ENCODE data around the gene IGSF21. TPM values are rescaled to one million over a fixed set of nuclear protein-coding genes. Genes with fewer than 3 reads are reported as not detected.

The IGSF21 gene
- total RNA-seq, 1 donor from 2014 or later: not detected

DNA sequence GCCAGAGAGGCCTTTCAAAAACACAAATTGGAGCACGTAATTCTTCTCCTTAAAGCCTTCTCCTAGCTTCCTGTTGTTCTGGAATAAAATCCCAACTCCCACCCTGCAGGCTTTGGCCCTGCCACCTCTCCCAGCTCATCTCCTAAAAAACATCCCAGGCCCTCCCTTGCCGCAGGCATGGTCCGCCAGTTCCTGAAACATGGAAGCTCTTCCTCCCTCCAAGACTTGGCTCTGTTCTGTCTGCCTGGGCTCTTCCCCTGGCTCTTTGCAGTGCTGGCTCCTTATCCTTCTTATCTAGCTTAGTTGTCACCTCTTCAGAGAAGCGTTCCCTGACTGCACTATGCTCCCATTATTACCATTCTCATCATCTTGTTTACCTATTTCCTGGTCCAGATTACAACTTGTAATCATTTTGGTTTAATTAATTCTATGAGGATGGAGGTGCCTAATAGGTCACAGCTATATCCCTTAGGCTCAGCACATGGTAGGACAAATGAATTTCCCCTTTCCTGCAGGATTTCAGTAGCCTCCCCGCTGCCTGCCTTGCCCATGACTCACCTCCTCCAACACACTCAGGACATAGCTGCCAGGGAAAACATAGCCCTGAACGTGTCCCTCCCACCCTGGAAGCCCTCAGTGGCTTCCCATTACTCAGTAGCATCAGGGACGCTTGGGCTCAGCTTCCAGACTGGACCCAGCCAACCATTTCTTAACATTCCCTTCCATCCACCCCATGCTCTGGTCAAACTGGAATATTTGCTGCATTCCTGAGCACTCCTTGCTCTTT lies 15.7 kb upstream of the IGSF21 start:
- no peak overlapping the region for H3K4me3 ChIP-seq (ENCODE audit: low read depth, low read length)
- TF ChIP-seq, protein P1, sequence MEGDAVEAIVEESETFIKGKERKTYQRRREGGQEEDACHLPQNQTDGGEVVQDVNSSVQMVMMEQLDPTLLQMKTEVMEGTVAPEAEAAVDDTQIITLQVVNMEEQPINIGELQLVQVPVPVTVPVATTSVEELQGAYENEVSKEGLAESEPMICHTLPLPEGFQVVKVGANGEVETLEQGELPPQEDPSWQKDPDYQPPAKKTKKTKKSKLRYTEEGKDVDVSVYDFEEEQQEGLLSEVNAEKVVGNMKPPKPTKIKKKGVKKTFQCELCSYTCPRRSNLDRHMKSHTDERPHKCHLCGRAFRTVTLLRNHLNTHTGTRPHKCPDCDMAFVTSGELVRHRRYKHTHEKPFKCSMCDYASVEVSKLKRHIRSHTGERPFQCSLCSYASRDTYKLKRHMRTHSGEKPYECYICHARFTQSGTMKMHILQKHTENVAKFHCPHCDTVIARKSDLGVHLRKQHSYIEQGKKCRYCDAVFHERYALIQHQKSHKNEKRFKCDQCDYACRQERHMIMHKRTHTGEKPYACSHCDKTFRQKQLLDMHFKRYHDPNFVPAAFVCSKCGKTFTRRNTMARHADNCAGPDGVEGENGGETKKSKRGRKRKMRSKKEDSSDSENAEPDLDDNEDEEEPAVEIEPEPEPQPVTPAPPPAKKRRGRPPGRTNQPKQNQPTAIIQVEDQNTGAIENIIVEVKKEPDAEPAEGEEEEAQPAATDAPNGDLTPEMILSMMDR (IDR thresholded peaks at IDR 0.05; ENCODE audit: insufficient read depth, low read length, severe bottlenecking): no peak
- peak; percentile 15 for DNase-seq (ENCODE audit: low read depth)
- H3K27me3 ChIP-seq (ENCODE audit: control insufficient read depth, insufficient read depth, low read length): no peaks in the 10 kb centered on the region
- no peak for FAIRE-seq
- H3K36me3 ChIP-seq (ENCODE audit: control insufficient read depth, insufficient read depth, low read length): no peaks in the 10 kb centered on the region

DNA sequence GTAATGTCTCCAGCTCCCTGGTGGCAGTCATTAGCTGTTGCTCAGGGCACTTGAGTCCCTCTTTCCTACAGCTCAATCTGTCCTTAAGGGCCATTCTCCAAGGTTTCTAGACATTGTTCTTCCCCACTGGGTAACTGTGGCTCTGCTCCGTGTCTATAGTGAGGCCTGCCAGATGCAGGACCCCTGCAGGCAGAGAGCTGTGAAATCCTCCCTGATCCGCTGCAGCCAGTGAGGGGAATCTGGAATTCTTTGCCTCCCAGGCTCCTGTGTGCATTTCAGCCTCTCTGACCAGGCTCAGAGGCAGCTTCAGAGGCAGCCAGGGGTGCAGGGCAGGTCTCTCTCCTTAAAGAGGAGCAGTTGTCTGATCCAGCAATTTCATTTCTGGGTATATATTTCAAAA lies 14.4 kb upstream of the IGSF21 start:
- no peak overlapping the region for H3K4me3 ChIP-seq (ENCODE audit: low read depth, low read length)
- TF ChIP-seq, protein P1 (IDR thresholded peaks at IDR 0.05; ENCODE audit: insufficient read depth, low read length, severe bottlenecking): no peak
- H3K36me3 ChIP-seq (ENCODE audit: control insufficient read depth, insufficient read depth, low read length): no peaks in the 10 kb centered on the region
- FAIRE-seq: no peak
- no peaks in the 10 kb centered on the region for H3K27me3 ChIP-seq (ENCODE audit: control insufficient read depth, insufficient read depth, low read length)
- no peak for DNase-seq (ENCODE audit: low read depth)

DNA sequence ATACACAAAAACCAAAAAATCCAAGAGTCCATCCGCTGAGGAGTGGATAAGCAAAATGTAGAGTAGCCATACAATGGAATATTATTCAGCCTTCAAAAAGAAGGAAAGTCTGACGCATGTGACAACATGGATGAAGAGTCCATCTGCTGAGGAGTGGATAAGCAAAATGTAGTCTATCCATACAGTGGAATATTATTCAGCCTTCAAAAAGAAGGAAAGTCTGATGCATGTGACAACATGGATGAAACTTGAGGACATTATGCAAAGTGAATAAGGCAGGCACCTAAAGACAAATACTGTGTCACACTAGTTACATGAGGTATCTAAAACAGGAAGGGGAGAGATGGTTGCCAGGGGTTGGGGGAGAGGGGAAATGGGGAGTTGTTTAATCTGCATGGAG lies 14.0 kb upstream of the IGSF21 start:
- no peaks in the 10 kb centered on the region for H3K36me3 ChIP-seq (ENCODE audit: control insufficient read depth, insufficient read depth, low read length)
- no peak for DNase-seq (ENCODE audit: low read depth)
- FAIRE-seq: no peak
- TF ChIP-seq, protein P1 (IDR thresholded peaks at IDR 0.05; ENCODE audit: insufficient read depth, low read length, severe bottlenecking): no peak
- H3K4me3 ChIP-seq (ENCODE audit: low read depth, low read length): no peak overlapping the region
- H3K27me3 ChIP-seq (ENCODE audit: control insufficient read depth, insufficient read depth, low read length): no peaks in the 10 kb centered on the region

DNA sequence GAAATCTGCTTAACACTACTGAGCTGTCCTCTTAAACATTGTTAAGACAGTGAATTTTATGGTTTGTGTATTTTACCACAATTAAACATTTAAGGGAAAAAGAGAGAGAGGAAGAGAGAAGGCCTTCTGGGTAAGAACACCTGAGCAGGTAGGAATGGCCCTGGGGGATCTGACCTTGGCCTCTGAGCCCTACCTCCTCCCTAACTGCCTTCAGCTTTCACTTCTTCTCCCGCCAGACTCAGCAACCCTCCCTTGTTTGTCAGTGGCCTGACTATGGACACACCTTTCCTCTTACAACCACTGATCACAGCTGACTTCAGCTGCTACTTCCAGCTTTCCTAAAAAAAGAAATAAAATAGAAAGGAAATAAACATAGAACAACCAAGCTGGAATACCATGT lies 13.5 kb upstream of the IGSF21 start:
- TF ChIP-seq, protein P1 (IDR thresholded peaks at IDR 0.05; ENCODE audit: insufficient read depth, low read length, severe bottlenecking): no peak
- DNase-seq (ENCODE audit: low read depth) (no peak), FAIRE-seq (no peak)
- Histone ChIP-seq H3K27me3 (ENCODE audit: control insufficient read depth, insufficient read depth, low read length) (no peaks in the 10 kb centered on the region), H3K36me3 (ENCODE audit: control insufficient read depth, insufficient read depth, low read length) (no peaks in the 10 kb centered on the region), H3K4me3 (ENCODE audit: low read depth, low read length) (no peak overlapping the region)

DNA sequence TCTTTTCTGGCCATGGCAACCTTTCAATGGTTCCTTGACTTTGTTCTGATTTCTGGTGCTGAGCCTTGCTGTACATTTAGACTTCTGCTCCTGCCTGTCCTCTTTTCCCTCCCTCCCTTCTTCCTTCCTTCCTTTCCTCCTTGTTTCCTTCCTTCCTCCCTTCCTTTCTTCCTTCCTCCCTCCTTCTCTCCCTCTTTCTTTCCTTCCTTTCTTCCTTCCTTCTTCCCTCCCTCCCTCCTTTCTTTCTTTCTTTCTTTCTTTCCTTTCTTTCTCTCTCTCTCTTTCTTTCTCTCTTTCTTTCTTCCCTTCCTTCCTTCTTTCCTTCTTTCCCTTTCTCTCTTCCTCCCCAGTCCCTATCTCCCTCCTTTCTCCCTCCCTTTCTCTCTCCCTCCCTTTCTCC lies 10.4 kb upstream of the IGSF21 start:
- FAIRE-seq: no peak
- Histone ChIP-seq H3K4me3 (ENCODE audit: low read depth, low read length) (no peak overlapping the region), H3K36me3 (ENCODE audit: control insufficient read depth, insufficient read depth, low read length) (no peaks in the 10 kb centered on the region), H3K27me3 (ENCODE audit: control insufficient read depth, insufficient read depth, low read length) (no peaks in the 10 kb centered on the region)
- TF ChIP-seq, protein P1 (IDR thresholded peaks at IDR 0.05; ENCODE audit: insufficient read depth, low read length, severe bottlenecking): no peak
- DNase-seq (ENCODE audit: low read depth): no peak

DNA sequence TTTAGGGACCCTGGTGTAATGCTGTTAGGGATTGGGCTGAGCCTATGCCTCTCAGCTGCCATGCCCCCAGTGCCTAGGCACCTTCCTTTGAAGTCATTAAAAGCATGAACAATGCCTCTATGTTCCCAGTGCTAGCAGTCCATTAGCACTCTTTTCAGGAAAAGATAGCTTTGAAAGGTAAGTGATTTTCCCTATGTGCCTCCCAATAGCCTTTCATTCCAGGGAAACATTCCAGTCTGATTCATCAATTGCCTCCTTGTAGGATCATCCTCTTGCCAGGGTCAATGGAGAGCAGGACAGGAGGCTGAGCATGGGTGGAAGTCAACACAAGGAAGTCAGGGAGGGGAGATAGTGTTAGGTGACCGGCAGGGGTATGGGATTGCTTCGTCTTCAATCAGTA lies 8.6 kb upstream of the IGSF21 start:
- TF ChIP-seq, protein P1 (IDR thresholded peaks at IDR 0.05; ENCODE audit: insufficient read depth, low read length, severe bottlenecking): no peak
- DNase-seq (ENCODE audit: low read depth): no peak
- Histone ChIP-seq H3K36me3 (ENCODE audit: control insufficient read depth, insufficient read depth, low read length) (no peaks in the 10 kb centered on the region), H3K4me3 (ENCODE audit: low read depth, low read length) (no peak overlapping the region), H3K27me3 (ENCODE audit: control insufficient read depth, insufficient read depth, low read length) (no peaks in the 10 kb centered on the region)
- peak; percentile 13 for FAIRE-seq
